PC-3 (cell line): ENCODE results near the gene JARID2. TPM values are rescaled to one million over a fixed set of nuclear protein-coding genes. Genes with fewer than 3 reads are reported as not detected.
A peak's percentile ranks its signal among the peaks of the same experiment; 100 is the strongest.

Experiments used
- ATAC-seq: fragments of 200-7000 bp; cut with Tn5 transposase; 2 replicates; pipeline ENCODE4 v1.9.1; 2020; ENCODE audit warnings: mild to moderate bottlenecking, moderate library complexity
- BruUV-seq: library from RNA; stranded (reverse); fragments of 400-500 nt; replicated peaks from 2 replicates; lab custom pipeline; 2021; lab: Mats Ljungman, UMichigan
- CTCF ChIA-PET: fragments of 300-600 bp; sonication (Branson Sonifier 250); formaldehyde crosslinking; loops from one replicate; lab custom pipeline; 2022; ENCODE audit warnings: antibody characterized with exemption; lab: Charles Lee
- POLR2A ChIA-PET: fragments of 300-600 bp; sonication (Branson Sonifier 250); formaldehyde crosslinking; loops from one replicate; lab custom pipeline; 2022; ENCODE audit warnings: antibody characterized with exemption; ENCODE audit not compliant: unreplicated experiment; lab: Charles Lee
- DNase-seq: peaks from one replicate; pipeline ENCODE4 v3.0.0-alpha.2; 2015
- H2AFZ ChIP-seq: fragments of 300-600 bp; sonication (generic); 2 replicates; pipeline ENCODE4 v1.6.0; 2016; ENCODE audit warnings: antibody characterized with exemption, low read length
- H3F3A ChIP-seq: fragments of 300-600 bp; sonication (generic); one replicate; pipeline ENCODE4 v1.6.0; 2017; ENCODE audit warnings: antibody characterized with exemption, low read length, control low read depth, mild to moderate bottlenecking; ENCODE audit not compliant: unreplicated experiment
- H3K27ac ChIP-seq: fragments of 300-600 bp; sonication (generic); 2 replicates; pipeline ENCODE4 v1.5.1; 2016; ENCODE audit warnings: mild to moderate bottlenecking, low read length
- H3K27me3 ChIP-seq: fragments of 300-600 bp; sonication (generic); 2 replicates; pipeline ENCODE4 v1.6.1; 2016; ENCODE audit warnings: low read length, mixed read lengths
- H3K36me3 ChIP-seq: fragments of 300-600 bp; sonication (generic); 2 replicates; pipeline ENCODE4 v1.6.1; 2016; ENCODE audit warnings: low read depth, mixed run types, low read length, mixed read lengths
- H3K4me1 ChIP-seq: fragments of 300-600 bp; sonication (generic); 2 replicates; pipeline ENCODE4 v1.5.1; 2016; ENCODE audit warnings: low read length; ENCODE audit not compliant: insufficient read depth
- H3K4me2 ChIP-seq: fragments of 300-600 bp; sonication (generic); 2 replicates; pipeline ENCODE4 v1.6.0; 2016; ENCODE audit warnings: low read length
- H3K4me3 ChIP-seq: fragments of 300-600 bp; sonication (generic); 2 replicates; pipeline ENCODE4 v1.5.1; 2016; ENCODE audit warnings: mild to moderate bottlenecking, low read length, mixed read lengths
- H3K79me2 ChIP-seq: fragments of 300-600 bp; sonication (generic); 2 replicates; pipeline ENCODE4 v1.6.1; 2017; ENCODE audit warnings: low read length, mixed read lengths
- H3K9ac ChIP-seq: fragments of 300-600 bp; sonication (generic); 2 replicates; pipeline ENCODE4 v1.6.0; 2016; ENCODE audit warnings: mild to moderate bottlenecking, low read length
- H3K9me2 ChIP-seq: fragments of 300-600 bp; sonication (generic); replicated peaks from 2 replicates; pipeline ENCODE4 v1.6.1; 2016; ENCODE audit warnings: mixed run types, low read length, mixed read lengths
- H3K9me3 ChIP-seq: fragments of 300-600 bp; sonication (generic); 2 replicates; pipeline ENCODE4 v1.6.1; 2016; ENCODE audit warnings: low read length, mixed read lengths
- H4K20me1 ChIP-seq: fragments of 300-600 bp; sonication (generic); 2 replicates; pipeline ENCODE4 v1.6.1; 2016; ENCODE audit warnings: low read length, mixed read lengths
- CTCF ChIP-seq: fragments of 300-600 bp; sonication (generic); conservative IDR thresholded peaks from 2 replicates; pipeline ENCODE4 v1.5.1; 2017; ENCODE audit warnings: antibody characterized with exemption, low read depth, mild to moderate bottlenecking, low read length
- EZH2 ChIP-seq: fragments of 300-600 bp; sonication (generic); IDR thresholded peaks from one replicate; pipeline ENCODE4 v1.6.1; 2017; ENCODE audit warnings: antibody characterized with exemption, mild to moderate bottlenecking, low read length; ENCODE audit not compliant: unreplicated experiment
- EZH2phosphoT487 ChIP-seq: fragments of 300-600 bp; sonication (generic); IDR thresholded peaks from 2 replicates; pipeline ENCODE4 v1.6.1; 2018; ENCODE audit warnings: mild to moderate bottlenecking, antibody characterized with exemption, low read length, borderline replicate concordance
- intact Hi-C: fragments of 100-400 bp; cut with micrococcal nuclease; formaldehyde crosslinking; loops from 2 replicates; pipeline ENCODE4 v1.9.0; 2023
- total RNA-seq: library from RNA; depleted of rRNA; stranded (reverse); fragments of >200 nt; gene quantifications from 2 replicates; pipeline ENCODE4 v1.2.3, GENCODE V29; 2014

Gene JARID2
- total RNA-seq, 1 experiment from 2014 or later = 11.0 TPM

GRCh38 chr6:15423286-15423993, 177.6 kb downstream of the JARID2 start:
- Histone ChIP-seq H2AFZ (no peak overlapping the region), H3K4me1 (peaks cover 13% of the 10 kb centered on the region; the same call in 1 of the 2 replicates), H3K9ac (no peak overlapping the region), H3K27ac (peak overlapping the region; percentile 24; the same call in 1 of the 2 replicates), H3K36me3 (peaks cover 15% of the 10 kb centered on the region), H3K4me2 (no peak overlapping the region), H3F3A (no peaks in the 10 kb centered on the region), H3K79me2 (peaks cover 79% of the 10 kb centered on the region), H4K20me1 (0 out of 2 replicates have a peak, but pooled peaks cover 9% of the 10 kb centered on the region), H3K27me3 (no peaks in the 10 kb centered on the region), H3K9me3 (peaks cover 9% of the 10 kb centered on the region), H3K9me2 (no peaks in the 10 kb centered on the region), H3K4me3 (no peak overlapping the region)
- DNase-seq (peak; percentile 79), ATAC-seq (no peak)
- TF ChIP-seq EZH2phosphoT487 (no peak), CTCF (no peak), EZH2 (no peak)
- intact Hi-C loops = no loop called here
- ChIA-PET POLR2A (no interaction called here), CTCF (no interaction called here)
- no TSS peak for BruUV-seq

GRCh38 chr6:15425947-15426346, 180.1 kb downstream of the JARID2 start:
- CTCF ChIA-PET = no interaction called here
- 0 out of 2 replicates have a peak, but pooled peaks cover 9% of the 10 kb centered on the region for H4K20me1 ChIP-seq
- no peaks in the 10 kb centered on the region for H3K9me3 ChIP-seq
- no peaks in the 10 kb centered on the region for H3K36me3 ChIP-seq
- intact Hi-C loops = no loop called here
- H2AFZ ChIP-seq = no peak overlapping the region
- no peak overlapping the region for H3K27ac ChIP-seq
- H3K4me3 ChIP-seq = no peak overlapping the region
- no peaks in the 10 kb centered on the region for H3K9me2 ChIP-seq
- no peaks in the 10 kb centered on the region for H3F3A ChIP-seq
- no peak overlapping the region for H3K4me2 ChIP-seq
- POLR2A ChIA-PET = no interaction called here
- H3K9ac ChIP-seq = no peak overlapping the region
- peaks cover 69% of the 10 kb centered on the region for H3K79me2 ChIP-seq
- DNase-seq (no peak), ATAC-seq (no peak)
- BruUV-seq = no TSS peak
- TF ChIP-seq CTCF (no peak), EZH2 (no peak), EZH2phosphoT487 (no peak)
- H3K27me3 ChIP-seq = no peaks in the 10 kb centered on the region
- H3K4me1 ChIP-seq = peaks cover 13% of the 10 kb centered on the region; the same call in 1 of the 2 replicates

- Histone ChIP-seq H3K79me2 (peaks cover 69% of the 10 kb centered on the region), H3K36me3 (no peaks in the 10 kb centered on the region), H3F3A (no peaks in the 10 kb centered on the region), H3K4me3 (no peak overlapping the region), H3K4me2 (no peak overlapping the region), H4K20me1 (0 out of 2 replicates have a peak, but pooled peaks cover 9% of the 10 kb centered on the region), H3K9me2 (no peaks in the 10 kb centered on the region), H3K9me3 (no peaks in the 10 kb centered on the region), H3K27ac (no peak overlapping the region), H3K27me3 (no peaks in the 10 kb centered on the region), H3K9ac (no peak overlapping the region), H2AFZ (no peak overlapping the region), H3K4me1 (peaks cover 15% of the 10 kb centered on the region; the same call in 1 of the 2 replicates)
- BruUV-seq = no TSS peak
- POLR2A ChIA-PET = no interaction called here
- peak; percentile 80 for ATAC-seq
- CTCF ChIA-PET = no interaction called here
- intact Hi-C loops = no loop called here
- TF ChIP-seq EZH2 (no peak), CTCF (no peak), EZH2phosphoT487 (no peak)
- DNase-seq = peak; percentile 20
Observed at GRCh38 chr6:15426395-15426794, 180.5 kb downstream of the JARID2 start.
